GM12873 (cell line): ENCODE measurements around the gene RECK.

ENCODE experiments used
- TF ChIP-seq, protein P1 (sequence below): IDR thresholded peaks from 2 replicates; pipeline ENCODE4 v1.5.1; 2012; ENCODE audit warnings: low read depth, mild to moderate bottlenecking, moderate library complexity, low read length, control low read depth; ENCODE audit not compliant: insufficient read depth; ENCODE audit errors: missing control alignments

RECK gene

DNA sequence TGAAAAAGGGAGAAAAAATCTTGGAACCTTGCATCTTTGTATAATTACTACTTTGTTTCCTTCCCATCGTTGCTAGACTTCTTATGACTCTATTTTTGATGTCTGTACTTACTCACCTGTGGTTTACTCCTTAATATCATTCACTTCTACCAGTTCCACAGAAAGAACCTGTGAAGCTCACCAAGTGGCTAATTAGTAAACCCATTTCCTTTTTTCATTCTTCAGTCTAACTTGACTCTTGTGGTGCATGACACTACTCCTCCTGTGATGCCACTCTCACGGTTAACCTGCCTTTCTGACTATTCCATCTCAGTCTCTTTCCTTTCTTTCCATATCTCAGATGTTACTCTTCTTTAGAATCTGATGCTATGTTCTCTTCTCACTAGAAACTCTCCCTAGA, 14.6 kb downstream of the RECK start:
- TF ChIP-seq, protein P1, sequence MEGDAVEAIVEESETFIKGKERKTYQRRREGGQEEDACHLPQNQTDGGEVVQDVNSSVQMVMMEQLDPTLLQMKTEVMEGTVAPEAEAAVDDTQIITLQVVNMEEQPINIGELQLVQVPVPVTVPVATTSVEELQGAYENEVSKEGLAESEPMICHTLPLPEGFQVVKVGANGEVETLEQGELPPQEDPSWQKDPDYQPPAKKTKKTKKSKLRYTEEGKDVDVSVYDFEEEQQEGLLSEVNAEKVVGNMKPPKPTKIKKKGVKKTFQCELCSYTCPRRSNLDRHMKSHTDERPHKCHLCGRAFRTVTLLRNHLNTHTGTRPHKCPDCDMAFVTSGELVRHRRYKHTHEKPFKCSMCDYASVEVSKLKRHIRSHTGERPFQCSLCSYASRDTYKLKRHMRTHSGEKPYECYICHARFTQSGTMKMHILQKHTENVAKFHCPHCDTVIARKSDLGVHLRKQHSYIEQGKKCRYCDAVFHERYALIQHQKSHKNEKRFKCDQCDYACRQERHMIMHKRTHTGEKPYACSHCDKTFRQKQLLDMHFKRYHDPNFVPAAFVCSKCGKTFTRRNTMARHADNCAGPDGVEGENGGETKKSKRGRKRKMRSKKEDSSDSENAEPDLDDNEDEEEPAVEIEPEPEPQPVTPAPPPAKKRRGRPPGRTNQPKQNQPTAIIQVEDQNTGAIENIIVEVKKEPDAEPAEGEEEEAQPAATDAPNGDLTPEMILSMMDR = no peak

DNA sequence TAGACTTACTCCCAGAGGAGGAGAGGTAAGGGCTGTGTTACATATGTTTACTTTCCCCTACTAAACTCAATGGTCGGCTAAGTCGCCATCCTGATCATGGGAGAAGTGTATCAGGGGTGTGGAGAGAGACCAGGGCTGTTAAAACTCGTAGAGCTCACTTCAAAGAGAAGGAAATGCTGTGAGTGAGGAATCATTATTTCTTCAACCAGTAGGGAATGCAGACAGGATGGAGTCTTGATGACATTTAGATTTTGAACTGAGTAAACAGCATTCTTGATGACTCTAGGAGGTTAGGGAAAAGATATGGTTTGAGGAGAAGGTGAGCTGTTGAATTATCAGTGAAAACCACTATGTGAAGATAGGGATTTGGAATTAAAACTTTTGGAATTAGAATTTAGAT, 17.3 kb downstream of the RECK start:
- TF ChIP-seq, protein P1 = no peak

DNA sequence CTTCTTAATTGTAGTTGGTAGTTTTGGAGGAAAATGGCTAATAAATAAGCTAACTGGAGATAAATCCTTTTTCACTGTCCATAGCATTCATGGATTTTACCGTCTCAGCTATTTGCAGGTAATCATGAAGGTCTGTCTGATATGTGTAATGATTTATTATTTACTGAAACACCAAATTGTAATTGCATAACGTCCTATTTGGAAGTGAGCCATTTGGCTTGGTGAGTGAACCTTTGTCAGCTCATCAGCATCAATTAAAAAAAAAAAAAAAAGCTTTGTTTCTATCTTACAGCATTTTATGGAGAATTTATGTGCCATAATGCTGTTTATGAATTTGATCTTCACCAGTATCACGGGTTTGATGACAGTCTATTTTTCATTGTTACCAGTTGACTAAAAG, 20.2 kb downstream of the RECK start:
- TF ChIP-seq, protein P1 = no peak

DNA sequence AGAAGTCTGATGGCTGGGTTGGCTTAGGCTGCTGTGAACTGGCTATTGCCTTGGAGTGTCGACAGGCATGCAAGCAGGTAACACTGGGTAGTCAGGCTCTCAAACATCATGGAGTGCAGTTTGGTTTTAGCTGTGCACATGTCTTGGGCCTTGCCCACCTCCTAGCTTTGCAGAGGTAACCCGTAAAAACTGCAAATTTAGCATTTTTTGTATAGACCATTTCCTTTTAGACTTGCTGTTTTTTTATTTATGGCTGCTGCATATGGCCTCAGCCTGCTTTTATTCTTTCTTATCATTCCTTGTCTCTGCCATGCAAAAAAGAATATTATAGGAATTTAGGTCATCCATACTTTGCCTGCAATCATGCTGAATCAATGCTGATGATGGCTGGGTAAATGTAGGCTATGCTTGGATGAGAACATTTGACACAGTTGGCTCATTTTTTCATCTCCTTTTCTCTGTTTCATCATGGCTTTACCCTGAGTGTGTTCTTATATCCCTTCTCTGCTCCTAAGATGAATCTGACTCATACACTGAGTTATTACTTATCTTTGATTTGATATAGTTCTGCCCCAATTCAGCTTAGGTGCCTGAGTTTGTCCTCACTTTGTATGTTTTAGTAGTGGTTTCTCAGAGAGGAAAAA, 27.2 kb downstream of the RECK start:
- TF ChIP-seq, protein P1 = no peak

DNA sequence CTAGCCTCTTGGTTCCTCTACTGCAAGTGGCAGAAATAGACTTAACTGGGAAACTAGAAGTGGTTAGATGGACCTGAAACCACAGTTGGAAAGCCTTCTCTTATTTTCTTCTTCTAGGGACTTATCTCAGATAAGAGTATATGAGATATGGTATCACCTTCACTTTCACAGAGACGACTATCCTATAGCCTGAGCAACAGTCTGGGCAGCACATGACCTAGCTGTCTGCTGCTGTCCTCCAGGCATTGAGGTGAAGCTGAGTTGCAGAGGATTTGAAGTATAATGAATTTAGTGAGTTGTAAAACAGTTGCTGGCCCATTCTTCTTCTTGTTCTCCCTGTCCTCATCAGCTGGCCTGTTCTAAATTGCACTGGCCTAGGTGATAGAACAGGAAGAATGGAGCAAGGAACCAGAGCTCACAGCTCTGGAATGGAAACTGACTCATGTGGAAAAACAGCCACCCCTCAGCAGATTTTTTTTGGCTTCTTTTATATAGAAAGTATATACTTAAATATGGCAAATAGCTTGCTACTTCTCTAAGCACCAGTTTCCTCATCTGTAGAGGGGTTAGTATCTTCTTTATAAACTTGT, 27.8 kb downstream of the RECK start:
- TF ChIP-seq, protein P1 = no peak

DNA sequence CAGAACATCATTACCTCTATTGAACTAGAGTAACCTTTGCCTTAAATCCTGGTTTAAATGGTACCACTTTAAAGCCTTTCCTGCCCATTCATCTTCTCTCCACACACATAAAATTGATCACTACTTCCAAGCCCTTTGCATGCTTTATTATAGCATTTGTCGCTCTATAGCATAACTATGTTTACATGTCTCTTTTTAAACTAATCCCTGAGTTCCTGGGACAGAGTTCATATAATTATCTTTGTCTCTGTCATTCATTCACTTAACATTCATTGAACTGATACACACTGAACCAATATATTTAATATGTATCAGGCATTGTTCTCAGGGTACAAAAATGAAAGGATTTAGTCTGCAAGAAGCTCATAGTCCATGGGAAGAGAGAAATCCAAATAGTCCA, 37.3 kb downstream of the RECK start:
- TF ChIP-seq, protein P1 = no peak

GRCh38 chr9:36074870-36075532, 38.3 kb downstream of the RECK start:
- TF ChIP-seq, protein P1 = no peak
